ACHN (cell line): ENCODE results near the gene SLC12A8.
A peak's percentile ranks its signal among the peaks of the same experiment; 100 is the strongest.

ENCODE experiments used
- DNase-seq: peaks from one replicate; pipeline ENCODE4 v3.0.0-alpha.2; 2015
- in situ Hi-C: cut with HindIII; loops from 2 replicates; pipeline ENCODE4 v1.10.0; 2017; ENCODE audit warnings: low sequenced_read_pairs, low pct_ligation_motif_present, low pct_unique_long_range_greater_than_20kb

Gene SLC12A8

GRCh38 chr3:125165189-125165947 is 47.2 kb downstream of the SLC12A8 start:
- DNase-seq = peak; percentile 28
- in situ Hi-C loops = no loop called here

- peak; percentile 25 for DNase-seq
- in situ Hi-C loops = no loop called here
Measured at GRCh38 chr3:125163739-125164601, 48.6 kb downstream of the SLC12A8 start.

GRCh38 chr3:125161607-125162219 is 50.8 kb downstream of the SLC12A8 start:
- DNase-seq = no peak
- in situ Hi-C loops = no loop called here

GRCh38 chr3:125160606-125161371 is 51.8 kb downstream of the SLC12A8 start:
- DNase-seq = no peak
- in situ Hi-C loops = no loop called here

GRCh38 chr3:125157183-125157582 is 55.4 kb downstream of the SLC12A8 start:
- in situ Hi-C loops = no loop called here

GRCh38 chr3:125156456-125156855 is 56.1 kb downstream of the SLC12A8 start:
- in situ Hi-C loops = no loop called here
- no peak for DNase-seq

More at GRCh38 chr3:125157183-125157582, 55.4 kb downstream of the SLC12A8 start:
- DNase-seq = no peak

- no peak for DNase-seq
Measured at GRCh38 chr3:125154800-125155269, 57.7 kb downstream of the SLC12A8 start.

GRCh38 chr3:125154110-125154509 is 58.4 kb downstream of the SLC12A8 start:
- in situ Hi-C loops = no loop called here
- no peak for DNase-seq

More at GRCh38 chr3:125154800-125155269, 57.7 kb downstream of the SLC12A8 start:
- in situ Hi-C loops = no loop called here

GRCh38 chr3:125152951-125153350 is 59.6 kb downstream of the SLC12A8 start:
- no peak for DNase-seq
- in situ Hi-C loops = no loop called here

GRCh38 chr3:125151916-125152315 is 60.6 kb downstream of the SLC12A8 start:
- no peak for DNase-seq
- in situ Hi-C loops = no loop called here

GRCh38 chr3:125151442-125151817 is 61.1 kb downstream of the SLC12A8 start:
- no peak for DNase-seq
- in situ Hi-C loops = no loop called here

- in situ Hi-C loops = no loop called here
- peak; percentile 47 for DNase-seq
Measured at GRCh38 chr3:125150525-125151441, 61.8 kb downstream of the SLC12A8 start.

GRCh38 chr3:125149462-125149861 is 63.1 kb downstream of the SLC12A8 start:
- DNase-seq = no peak
- in situ Hi-C loops = no loop called here

- no peak for DNase-seq
- in situ Hi-C loops = no loop called here
Measured at GRCh38 chr3:125148836-125149235, 63.7 kb downstream of the SLC12A8 start.

GRCh38 chr3:125148016-125148812 is 64.3 kb downstream of the SLC12A8 start:
- no peak for DNase-seq
- in situ Hi-C loops = no loop called here

GRCh38 chr3:125147491-125147820 is 65.1 kb downstream of the SLC12A8 start:
- in situ Hi-C loops = no loop called here
- no peak for DNase-seq
